ENCODE results near the gene BNIPL. TPM values are rescaled to one million over a fixed set of nuclear protein-coding genes. Genes with fewer than 3 reads are reported as not detected.

BNIPL gene
- polyA plus RNA-seq, 2 donors = 111 to 159 TPM

DNA sequence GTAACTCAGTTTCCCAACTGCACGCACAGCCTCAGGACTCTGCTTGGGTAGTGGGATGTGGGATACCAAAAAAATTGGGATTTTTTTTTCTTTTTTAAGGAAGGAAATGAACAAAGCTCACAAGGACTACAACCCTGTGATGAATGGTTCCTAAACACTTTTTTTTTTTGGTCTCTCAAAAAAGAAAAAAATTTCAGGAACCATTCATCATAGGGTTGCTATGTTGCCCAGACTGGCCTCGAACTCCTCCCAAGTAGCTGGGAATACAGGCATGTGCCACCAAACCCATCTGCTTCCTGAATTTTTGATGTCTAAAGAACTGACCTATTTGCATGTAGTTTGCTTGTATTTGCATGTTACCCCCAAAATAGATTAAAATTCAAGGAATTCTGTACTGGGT is 36.5 kb upstream of the BNIPL start:
- Histone ChIP-seq H3K27ac (ENCODE audit: low read depth in 2 of 2, low read length in 1 of 2) (no peak overlapping the region), H3K4me1 (ENCODE audit: control insufficient read depth in 2 of 2, insufficient read depth in 2 of 2, low read length in 1 of 2) (peaks cover 4 to 5% of the 10 kb centered on the region in 2 donors), H3K9me3 (ENCODE audit: control insufficient read depth in 2 of 2, insufficient read depth in 1 of 2, low read depth in 1 of 2, low read length in 1 of 2) (no peaks in the 10 kb centered on the region), H3K36me3 (ENCODE audit: control insufficient read depth in 2 of 2, insufficient read depth in 2 of 2, low read length in 1 of 2) (peaks cover 17 to 33% of the 10 kb centered on the region in 2 donors), H3K27me3 (ENCODE audit: control insufficient read depth in 1 of 2, insufficient read depth in 2 of 2, low read length in 2 of 2) (no peaks in the 10 kb centered on the region), H3K4me3 (ENCODE audit: low read depth in 1 of 2, low read length in 2 of 2) (no peak overlapping the region)
- 87 to 89% methylated on average over 2 of the region's 2 CpGs for WGBS, 2 donors

DNA sequence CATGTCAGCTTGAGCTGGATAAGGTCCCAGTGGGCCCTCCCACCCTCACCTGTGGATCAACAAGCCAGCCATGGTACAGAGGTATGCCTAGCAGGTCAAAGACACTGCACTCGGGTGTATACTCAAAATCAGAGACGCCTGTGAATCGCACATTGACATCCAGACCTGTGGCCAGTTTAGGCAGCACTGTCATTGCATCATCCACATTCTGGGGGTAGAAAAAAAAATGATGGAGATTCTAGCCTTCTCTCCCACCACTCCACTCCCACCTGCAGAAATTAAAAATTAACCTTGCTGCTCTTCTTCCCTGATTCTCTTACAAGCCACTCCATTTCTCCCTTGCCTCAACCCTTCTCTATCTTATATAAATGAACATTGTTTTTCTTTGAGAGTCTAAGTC is 36.0 kb upstream of the BNIPL start:
- Histone ChIP-seq H3K4me1 (ENCODE audit: control insufficient read depth in 2 of 2, insufficient read depth in 2 of 2, low read length in 1 of 2) (peaks cover 4 to 5% of the 10 kb centered on the region in 2 donors), H3K4me3 (ENCODE audit: low read depth in 1 of 2, low read length in 2 of 2) (no peak overlapping the region), H3K27me3 (ENCODE audit: control insufficient read depth in 1 of 2, insufficient read depth in 2 of 2, low read length in 2 of 2) (no peaks in the 10 kb centered on the region), H3K36me3 (ENCODE audit: control insufficient read depth in 2 of 2, insufficient read depth in 2 of 2, low read length in 1 of 2) (peaks cover 17 to 33% of the 10 kb centered on the region in 2 donors), H3K27ac (ENCODE audit: low read depth in 2 of 2, low read length in 1 of 2) (no peak overlapping the region), H3K9me3 (ENCODE audit: control insufficient read depth in 2 of 2, insufficient read depth in 1 of 2, low read depth in 1 of 2, low read length in 1 of 2) (no peaks in the 10 kb centered on the region)
- 95 to 97% methylated on average over 3 of the region's 3 CpGs for WGBS, 2 donors

DNA sequence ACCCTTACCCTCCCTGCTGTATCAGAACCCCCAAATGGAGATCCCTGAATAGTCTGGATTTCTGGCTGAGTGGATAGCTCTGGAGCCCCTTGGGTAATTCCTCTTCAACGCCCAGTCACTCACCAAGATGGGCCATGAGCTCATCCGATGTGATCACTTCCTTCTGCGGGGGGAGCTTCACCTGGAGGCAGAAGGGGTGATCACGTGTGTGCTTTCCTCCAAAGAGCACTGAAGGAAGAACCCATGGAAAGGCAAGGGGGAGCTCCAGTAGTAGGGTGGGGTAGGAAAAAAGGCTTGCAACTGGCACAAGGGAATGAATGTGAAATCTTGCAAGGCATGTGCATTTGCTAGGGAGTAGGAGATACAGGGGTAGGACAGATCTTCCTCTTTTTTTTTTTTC is 34.8 kb upstream of the BNIPL start:
- Histone ChIP-seq H3K36me3 (ENCODE audit: control insufficient read depth in 2 of 2, insufficient read depth in 2 of 2, low read length in 1 of 2) (peaks cover 17 to 33% of the 10 kb centered on the region in 2 donors), H3K4me1 (ENCODE audit: control insufficient read depth in 2 of 2, insufficient read depth in 2 of 2, low read length in 1 of 2) (peaks cover 4 to 5% of the 10 kb centered on the region in 2 donors), H3K4me3 (ENCODE audit: low read depth in 1 of 2, low read length in 2 of 2) (no peak overlapping the region), H3K27ac (ENCODE audit: low read depth in 2 of 2, low read length in 1 of 2) (no peak overlapping the region), H3K27me3 (ENCODE audit: control insufficient read depth in 1 of 2, insufficient read depth in 2 of 2, low read length in 2 of 2) (no peaks in the 10 kb centered on the region), H3K9me3 (ENCODE audit: control insufficient read depth in 2 of 2, insufficient read depth in 1 of 2, low read depth in 1 of 2, low read length in 1 of 2) (no peaks in the 10 kb centered on the region)
- 79 to 90% methylated on average over 4 of the region's 4 CpGs for WGBS, 2 donors

DNA sequence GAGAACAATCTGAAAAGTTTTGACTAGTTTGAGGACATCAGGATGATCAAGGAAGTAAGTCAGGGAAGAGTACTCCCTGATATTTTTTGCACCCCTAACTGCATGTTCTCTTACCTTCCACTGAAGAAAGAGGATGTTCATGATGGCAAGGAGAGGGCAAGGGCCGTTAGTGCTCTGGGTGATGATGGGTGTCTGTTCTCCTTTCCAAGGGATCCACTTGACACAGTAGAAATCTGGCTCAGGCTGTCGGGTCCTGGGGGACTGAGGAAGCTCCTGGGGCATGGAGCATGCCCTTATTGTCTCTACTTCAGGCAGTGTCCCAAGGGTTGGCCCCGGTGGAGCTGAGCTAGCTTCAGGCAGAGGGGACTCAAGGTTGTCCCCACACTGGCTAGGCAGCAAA is 34.3 kb upstream of the BNIPL start:
- Histone ChIP-seq H3K27me3 (ENCODE audit: control insufficient read depth in 1 of 2, insufficient read depth in 2 of 2, low read length in 2 of 2) (no peaks in the 10 kb centered on the region), H3K4me1 (ENCODE audit: control insufficient read depth in 2 of 2, insufficient read depth in 2 of 2, low read length in 1 of 2) (peaks cover 4 to 5% of the 10 kb centered on the region in 2 donors), H3K36me3 (ENCODE audit: control insufficient read depth in 2 of 2, insufficient read depth in 2 of 2, low read length in 1 of 2) (peaks cover 14 to 30% of the 10 kb centered on the region in 2 donors), H3K4me3 (ENCODE audit: low read depth in 1 of 2, low read length in 2 of 2) (no peak overlapping the region), H3K27ac (ENCODE audit: low read depth in 2 of 2, low read length in 1 of 2) (no peak overlapping the region), H3K9me3 (ENCODE audit: control insufficient read depth in 2 of 2, insufficient read depth in 1 of 2, low read depth in 1 of 2, low read length in 1 of 2) (no peaks in the 10 kb centered on the region)
- 78 to 79% methylated on average over 3 of the region's 3 CpGs for WGBS, 2 donors

DNA sequence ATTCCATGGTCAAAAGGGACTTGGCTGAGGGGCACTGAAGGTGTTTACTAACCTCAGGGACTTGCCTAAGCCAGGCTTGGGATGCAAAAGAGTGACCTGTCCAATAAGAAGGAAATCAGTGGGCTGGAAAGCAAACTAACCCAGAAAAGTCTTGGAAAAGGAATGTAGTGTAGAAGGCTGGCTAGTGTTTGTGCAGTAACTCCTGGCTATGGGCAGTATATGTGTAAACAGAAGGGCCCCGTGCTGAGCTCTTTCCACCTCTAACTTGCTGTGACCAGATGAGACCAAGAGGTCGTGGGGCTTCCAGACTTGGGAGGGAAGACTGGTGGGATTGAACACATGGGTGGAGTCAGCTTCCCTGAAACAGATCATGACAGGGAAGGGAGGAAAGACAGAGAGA is 33.8 kb upstream of the BNIPL start:
- 43% methylated on average over 2 of the region's 2 CpGs for WGBS, 2 donors
- Histone ChIP-seq H3K36me3 (ENCODE audit: control insufficient read depth in 2 of 2, insufficient read depth in 2 of 2, low read length in 1 of 2) (peaks cover 10 to 24% of the 10 kb centered on the region in 2 donors), H3K9me3 (ENCODE audit: control insufficient read depth in 2 of 2, insufficient read depth in 1 of 2, low read depth in 1 of 2, low read length in 1 of 2) (no peaks in the 10 kb centered on the region), H3K4me1 (ENCODE audit: control insufficient read depth in 2 of 2, insufficient read depth in 2 of 2, low read length in 1 of 2) (peaks cover 4 to 7% of the 10 kb centered on the region in 2 donors), H3K27ac (ENCODE audit: low read depth in 2 of 2, low read length in 1 of 2) (no peak overlapping the region), H3K27me3 (ENCODE audit: control insufficient read depth in 1 of 2, insufficient read depth in 2 of 2, low read length in 2 of 2) (no peaks in the 10 kb centered on the region), H3K4me3 (ENCODE audit: low read depth in 1 of 2, low read length in 2 of 2) (no peak overlapping the region)

DNA sequence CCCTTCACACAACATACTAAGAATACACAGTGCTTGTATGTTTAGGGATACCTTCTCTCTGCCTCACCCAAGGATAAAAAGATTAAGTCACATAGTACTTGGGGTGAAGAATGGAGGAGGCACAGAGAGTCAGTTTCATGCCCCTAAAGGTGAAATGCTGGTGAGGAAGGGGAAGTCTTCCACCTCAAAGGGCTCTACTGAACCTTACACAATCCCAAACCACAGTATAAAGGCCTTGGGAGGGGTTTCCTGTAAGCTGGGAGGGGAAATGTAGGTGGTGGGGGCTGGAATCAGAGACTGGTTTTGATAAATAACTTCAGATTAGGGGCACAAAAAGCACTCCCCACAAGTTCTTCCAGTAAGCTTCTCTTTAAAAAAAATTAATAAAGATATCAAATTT is 33.2 kb upstream of the BNIPL start:
- peak overlapping the region in 1 of 2 donors; percentile 11 for H3K4me3 ChIP-seq (ENCODE audit: low read depth in 1 of 2, low read length in 2 of 2)
- H3K4me1 ChIP-seq (ENCODE audit: control insufficient read depth in 2 of 2, insufficient read depth in 2 of 2, low read length in 1 of 2) = peaks cover 2 to 8% of the 10 kb centered on the region in 2 donors
- H3K9me3 ChIP-seq (ENCODE audit: control insufficient read depth in 2 of 2, insufficient read depth in 1 of 2, low read depth in 1 of 2, low read length in 1 of 2) = no peaks in the 10 kb centered on the region
- peaks cover 10 to 19% of the 10 kb centered on the region in 2 donors for H3K36me3 ChIP-seq (ENCODE audit: control insufficient read depth in 2 of 2, insufficient read depth in 2 of 2, low read length in 1 of 2)
- H3K27me3 ChIP-seq (ENCODE audit: control insufficient read depth in 1 of 2, insufficient read depth in 2 of 2, low read length in 2 of 2) = no peaks in the 10 kb centered on the region
- H3K27ac ChIP-seq (ENCODE audit: low read depth in 2 of 2, low read length in 1 of 2) = peak overlapping the region in 1 of 2 donors; percentile 19

DNA sequence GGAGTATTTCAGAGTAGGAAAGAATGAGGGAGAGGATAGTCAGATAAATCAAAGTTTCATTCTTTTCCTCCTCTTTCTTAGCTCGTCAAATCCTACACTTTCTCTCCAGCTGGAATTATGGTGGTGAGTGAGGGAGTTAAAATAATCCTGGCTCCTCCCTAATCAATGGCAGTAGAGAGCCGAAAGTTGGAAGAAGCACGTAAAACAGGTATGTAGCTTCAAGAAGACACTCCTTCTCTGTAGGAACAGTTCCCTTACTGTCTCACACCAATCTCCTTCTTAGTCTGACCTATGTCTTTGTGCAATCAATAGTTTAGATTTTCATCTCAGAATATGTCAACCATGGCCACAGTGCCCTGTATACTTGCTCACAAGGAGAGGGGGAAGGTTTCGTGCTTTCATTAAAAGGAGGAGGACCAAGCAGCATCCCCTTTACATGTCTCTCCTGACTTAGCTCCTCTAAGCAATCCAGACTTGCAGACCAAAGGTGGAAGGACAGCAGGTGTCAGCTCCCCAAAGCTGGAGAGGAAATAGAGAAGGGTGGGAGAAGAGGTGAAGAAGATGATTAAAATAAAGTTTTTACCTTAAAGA is 30.6 kb upstream of the BNIPL start:
- peaks cover 2 to 8% of the 10 kb centered on the region in 2 donors for H3K4me1 ChIP-seq (ENCODE audit: control insufficient read depth in 2 of 2, insufficient read depth in 2 of 2, low read length in 1 of 2)

DNA sequence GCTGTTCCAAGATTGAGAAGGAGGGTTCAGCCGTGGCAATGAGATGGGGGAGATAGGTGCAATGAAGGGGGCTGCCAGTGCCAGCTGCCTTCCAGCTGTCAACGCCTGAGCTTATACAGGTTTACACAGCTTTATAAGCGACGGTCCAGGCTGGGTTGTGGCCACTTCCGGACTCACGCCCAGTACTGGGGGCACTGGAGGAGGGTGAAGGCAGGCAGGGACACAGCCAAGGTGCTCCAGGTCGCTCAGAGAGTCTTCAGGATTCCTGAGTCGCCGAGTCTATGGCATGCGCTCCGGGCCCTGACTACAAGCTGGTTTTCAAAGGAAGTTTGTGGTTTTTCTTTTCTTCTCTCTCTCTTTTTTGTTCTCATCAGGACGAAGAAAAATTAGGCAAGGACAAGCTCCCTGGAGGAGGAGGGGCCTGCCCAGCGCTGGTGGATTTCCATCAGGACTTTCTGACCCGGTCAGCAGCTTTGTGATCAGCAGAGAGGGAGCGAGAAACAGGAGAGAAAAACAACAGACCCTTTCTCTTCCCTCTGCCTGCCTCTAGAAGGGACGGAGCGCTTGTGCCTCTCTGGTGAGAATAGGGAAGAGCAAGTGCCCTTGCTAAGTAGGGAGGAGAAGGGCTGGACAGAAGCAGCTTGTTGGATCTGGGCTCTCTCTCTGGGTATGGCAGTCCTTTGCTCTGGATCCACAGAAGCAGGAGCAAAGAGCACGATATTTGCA is 29.9 kb upstream of the BNIPL start, which contains the start of gene MINDY1:
TSS of gene MINDY1 (minus strand) at position 576 of the 726 bp plus-strand sequence. CDS start 4,285 bp downstream, outside the sequence.
- 1 to 3% methylated on average over 18 of the region's 18 CpGs for WGBS, 2 donors
- H3K27me3 ChIP-seq (ENCODE audit: control insufficient read depth in 1 of 2, insufficient read depth in 2 of 2, low read length in 2 of 2) = no peaks in the 10 kb centered on the region
- H3K36me3 ChIP-seq (ENCODE audit: control insufficient read depth in 2 of 2, insufficient read depth in 2 of 2, low read length in 1 of 2) = peaks cover 0 to 8% of the 10 kb centered on the region in 2 donors
- peak within 1 kb of the TSS; percentile 48 to 79 for H3K4me3 ChIP-seq (ENCODE audit: low read depth in 1 of 2, low read length in 2 of 2)
- H3K4me1 ChIP-seq (ENCODE audit: control insufficient read depth in 2 of 2, insufficient read depth in 2 of 2, low read length in 1 of 2) = peaks cover 2 to 8% of the 10 kb centered on the region in 2 donors
- H3K9me3 ChIP-seq (ENCODE audit: control insufficient read depth in 2 of 2, insufficient read depth in 1 of 2, low read depth in 1 of 2, low read length in 1 of 2) = no peaks in the 10 kb centered on the region
- peak within 1 kb of the TSS; percentile 95 for H3K27ac ChIP-seq (ENCODE audit: low read depth in 2 of 2, low read length in 1 of 2)

More for the DNA sequence above, 30.6 kb upstream of the BNIPL start:
- H3K9me3 ChIP-seq (ENCODE audit: control insufficient read depth in 2 of 2, insufficient read depth in 1 of 2, low read depth in 1 of 2, low read length in 1 of 2) = no peaks in the 10 kb centered on the region
- peaks cover 0 to 8% of the 10 kb centered on the region in 2 donors for H3K36me3 ChIP-seq (ENCODE audit: control insufficient read depth in 2 of 2, insufficient read depth in 2 of 2, low read length in 1 of 2)
- no peaks in the 10 kb centered on the region for H3K27me3 ChIP-seq (ENCODE audit: control insufficient read depth in 1 of 2, insufficient read depth in 2 of 2, low read length in 2 of 2)
- peak overlapping the region; percentile 48 to 79 for H3K4me3 ChIP-seq (ENCODE audit: low read depth in 1 of 2, low read length in 2 of 2)
- peak overlapping the region; percentile 95 for H3K27ac ChIP-seq (ENCODE audit: low read depth in 2 of 2, low read length in 1 of 2)
- 14 to 15% methylated on average over 4 of the region's 4 CpGs for WGBS, 2 donors

DNA sequence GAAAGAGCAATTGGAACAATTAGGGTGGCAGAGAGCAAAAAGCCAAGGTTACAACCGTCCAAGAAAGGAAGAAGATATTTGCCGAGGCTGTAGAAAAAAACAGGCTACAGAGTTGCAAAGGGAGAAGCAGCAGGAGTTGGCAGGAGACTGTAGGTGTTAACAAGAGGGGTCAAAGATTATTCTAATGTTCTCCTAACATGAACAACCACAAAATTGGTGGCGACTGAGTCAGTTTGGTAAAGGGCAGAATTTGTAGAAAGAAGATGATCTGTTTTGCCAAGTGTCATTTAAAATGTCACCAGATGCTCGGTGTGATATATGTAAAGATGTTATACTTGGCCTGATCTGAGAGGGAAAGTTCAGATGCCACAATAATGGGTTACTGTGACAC is 28.5 kb upstream of the BNIPL start:
- Histone ChIP-seq H3K36me3 (ENCODE audit: control insufficient read depth in 2 of 2, insufficient read depth in 2 of 2, low read length in 1 of 2) (no peaks in the 10 kb centered on the region), H3K27me3 (ENCODE audit: control insufficient read depth in 1 of 2, insufficient read depth in 2 of 2, low read length in 2 of 2) (no peaks in the 10 kb centered on the region), H3K4me3 (ENCODE audit: low read depth in 1 of 2, low read length in 2 of 2) (peak overlapping the region in 1 of 2 donors; percentile 84), H3K4me1 (ENCODE audit: control insufficient read depth in 2 of 2, insufficient read depth in 2 of 2, low read length in 1 of 2) (peaks cover 0 to 5% of the 10 kb centered on the region in 2 donors), H3K9me3 (ENCODE audit: control insufficient read depth in 2 of 2, insufficient read depth in 1 of 2, low read depth in 1 of 2, low read length in 1 of 2) (no peaks in the 10 kb centered on the region), H3K27ac (ENCODE audit: low read depth in 2 of 2, low read length in 1 of 2) (peak overlapping the region; percentile 95)
- 5 to 14% methylated on average over 4 of the region's 4 CpGs for WGBS, 2 donors
